Measurements from ENCODE around the gene DHPS. TPM values are rescaled to one million over a fixed set of nuclear protein-coding genes. Genes with fewer than 3 reads are reported as not detected.
"Not testable (repeated sequence)": the region's sequence is repeated elsewhere in the genome, so short reads cannot be mapped to it uniquely, and the experiment has no call there.

DHPS gene
- 64.3 and 68.4 TPM in 2 replicates for total RNA-seq
- long read RNA-seq, transcript DHPS-221 (8 exons, 1,176 nt): minor isoform, 9 of 138 reads
- long read RNA-seq, transcript DHPS-201 (9 exons, 1,363 nt): major isoform, 110 of 138 reads
- long read RNA-seq, partial matches to known transcripts: 0 of 138 reads
- long read RNA-seq, other reads (novel, unspliced or antisense): 17 of 138 reads

DNA sequence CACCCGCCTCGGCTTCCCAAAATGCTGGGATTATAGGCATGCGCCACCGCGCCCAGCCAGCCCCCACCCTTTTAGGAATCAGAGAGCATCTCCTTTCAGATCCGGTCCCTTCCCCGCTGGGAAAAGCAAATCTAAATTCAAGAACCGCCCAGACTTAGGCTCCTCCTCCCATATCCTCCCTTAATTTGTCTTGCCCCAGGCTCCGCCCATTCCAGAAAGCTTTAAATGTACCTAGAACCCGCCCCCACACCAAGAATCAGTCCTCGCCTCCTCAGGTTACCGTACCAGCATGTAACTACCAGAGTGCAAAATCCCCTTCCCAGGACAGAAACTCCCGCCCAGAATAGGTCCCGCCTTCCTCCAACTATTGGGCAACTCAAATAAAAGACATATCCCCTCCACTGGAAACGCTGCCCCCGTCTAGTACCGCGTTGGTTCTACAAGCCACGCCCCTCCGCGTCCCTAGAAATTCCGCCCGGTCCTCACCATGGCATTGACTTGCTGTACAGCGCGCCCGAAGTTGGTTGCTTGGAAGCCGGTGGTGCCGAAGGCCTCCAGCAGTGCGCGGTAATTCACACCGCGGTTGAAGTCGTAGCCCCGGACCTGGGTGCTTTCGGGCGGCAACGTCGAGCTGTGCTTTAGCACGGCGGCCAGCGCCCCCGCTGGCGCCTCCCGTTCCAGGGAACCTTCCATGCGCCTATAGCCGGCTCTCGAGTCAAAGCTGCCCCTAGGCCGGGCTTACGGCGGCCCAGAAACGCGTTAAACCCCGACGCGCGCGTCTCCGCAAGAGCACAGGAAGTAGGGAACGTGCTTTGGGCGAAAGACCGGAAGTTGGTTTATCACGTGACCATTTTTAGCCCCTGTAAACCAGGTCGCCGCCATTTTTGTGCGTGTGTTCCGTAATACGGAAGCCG is at the start of gene DHPS:
DHPS (minus strand) TSS at position 807 of the 914 bp plus-strand sequence; CDS start at position 693, 114 bp downstream.
- peak within 1 kb of the TSS; percentile 97 for H3K27ac Mint-ChIP-seq (ENCODE audit: unreplicated experiment)
- H3K4me3 Mint-ChIP-seq (ENCODE audit: unreplicated experiment): peak within 1 kb of the TSS; percentile 89
- H3K9me3 Mint-ChIP-seq (ENCODE audit: unreplicated experiment): no peaks in the 10 kb centered on the region
- H3K27me3 Mint-ChIP-seq (ENCODE audit: unreplicated experiment): no peaks in the 10 kb centered on the region
- H3K4me1 Mint-ChIP-seq (ENCODE audit: unreplicated experiment): peaks cover 11% of the 10 kb centered on the region
- TF ChIP-seq, protein P1, sequence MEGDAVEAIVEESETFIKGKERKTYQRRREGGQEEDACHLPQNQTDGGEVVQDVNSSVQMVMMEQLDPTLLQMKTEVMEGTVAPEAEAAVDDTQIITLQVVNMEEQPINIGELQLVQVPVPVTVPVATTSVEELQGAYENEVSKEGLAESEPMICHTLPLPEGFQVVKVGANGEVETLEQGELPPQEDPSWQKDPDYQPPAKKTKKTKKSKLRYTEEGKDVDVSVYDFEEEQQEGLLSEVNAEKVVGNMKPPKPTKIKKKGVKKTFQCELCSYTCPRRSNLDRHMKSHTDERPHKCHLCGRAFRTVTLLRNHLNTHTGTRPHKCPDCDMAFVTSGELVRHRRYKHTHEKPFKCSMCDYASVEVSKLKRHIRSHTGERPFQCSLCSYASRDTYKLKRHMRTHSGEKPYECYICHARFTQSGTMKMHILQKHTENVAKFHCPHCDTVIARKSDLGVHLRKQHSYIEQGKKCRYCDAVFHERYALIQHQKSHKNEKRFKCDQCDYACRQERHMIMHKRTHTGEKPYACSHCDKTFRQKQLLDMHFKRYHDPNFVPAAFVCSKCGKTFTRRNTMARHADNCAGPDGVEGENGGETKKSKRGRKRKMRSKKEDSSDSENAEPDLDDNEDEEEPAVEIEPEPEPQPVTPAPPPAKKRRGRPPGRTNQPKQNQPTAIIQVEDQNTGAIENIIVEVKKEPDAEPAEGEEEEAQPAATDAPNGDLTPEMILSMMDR (IDR thresholded peaks at IDR 0.05): no peak
- peak; percentile 95 for DNase-seq (ENCODE audit: extremely low spot score, unreplicated experiment)
- H3K36me3 Mint-ChIP-seq (ENCODE audit: unreplicated experiment): peaks cover 10% of the 10 kb centered on the region

DNA sequence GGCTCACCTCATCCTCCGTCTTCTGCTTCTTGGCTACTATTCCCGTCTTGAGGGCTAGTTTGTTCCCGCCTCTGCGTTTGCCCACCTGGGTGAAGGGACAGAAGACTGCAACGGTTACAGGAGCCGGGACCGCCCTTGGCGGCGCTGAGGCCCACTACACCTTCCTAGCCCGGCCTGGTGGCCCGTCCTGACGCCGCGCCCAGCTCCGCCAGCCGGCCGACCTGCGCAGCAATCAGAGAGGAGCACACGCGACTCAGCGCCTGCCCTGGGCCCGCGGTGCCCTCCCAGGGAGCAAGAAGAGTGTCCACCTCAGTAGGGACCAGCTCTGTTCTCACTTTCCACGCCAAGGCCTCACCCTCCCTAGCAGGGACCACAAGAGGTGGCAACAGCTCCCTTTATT is 49.7 kb upstream of the DHPS start:
- Mint-ChIP-seq H3K4me1 (ENCODE audit: unreplicated experiment) (peaks cover 23% of the 10 kb centered on the region), H3K27me3 (ENCODE audit: unreplicated experiment) (no peaks in the 10 kb centered on the region), H3K4me3 (ENCODE audit: unreplicated experiment) (no peak overlapping the region), H3K9me3 (ENCODE audit: unreplicated experiment) (no peaks in the 10 kb centered on the region), H3K27ac (ENCODE audit: unreplicated experiment) (no peak overlapping the region), H3K36me3 (ENCODE audit: unreplicated experiment) (peaks cover 19% of the 10 kb centered on the region)
- TF ChIP-seq, protein P1 (IDR thresholded peaks at IDR 0.05): no peak
- no peak for DNase-seq (ENCODE audit: extremely low spot score, unreplicated experiment)

DNA sequence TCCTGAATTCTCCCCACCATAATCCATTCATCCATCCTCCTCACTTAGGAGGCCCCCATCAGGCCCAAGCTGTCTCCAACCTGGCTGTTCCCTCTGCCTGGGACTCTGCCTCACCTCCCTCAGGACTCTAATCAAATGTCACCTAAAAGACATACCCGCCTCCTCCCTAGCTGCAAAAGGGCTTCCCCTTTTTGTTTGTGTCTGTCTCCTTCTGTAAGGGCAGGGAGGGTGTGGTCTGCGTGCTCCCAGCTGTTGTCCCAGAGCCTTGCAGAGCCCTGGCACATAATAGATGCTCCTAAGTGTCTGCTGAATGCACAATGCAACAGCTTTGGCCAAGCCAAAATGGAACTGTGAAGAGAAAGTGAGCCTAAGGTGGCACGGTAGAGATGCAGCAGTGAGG is 48.4 kb upstream of the DHPS start:
- no peak for DNase-seq (ENCODE audit: extremely low spot score, unreplicated experiment)
- Mint-ChIP-seq H3K36me3 (ENCODE audit: unreplicated experiment) (peaks cover 19% of the 10 kb centered on the region), H3K27ac (ENCODE audit: unreplicated experiment) (no peak overlapping the region), H3K27me3 (ENCODE audit: unreplicated experiment) (no peaks in the 10 kb centered on the region), H3K9me3 (ENCODE audit: unreplicated experiment) (no peaks in the 10 kb centered on the region), H3K4me3 (ENCODE audit: unreplicated experiment) (no peak overlapping the region), H3K4me1 (ENCODE audit: unreplicated experiment) (peaks cover 23% of the 10 kb centered on the region)
- TF ChIP-seq, protein P1 (IDR thresholded peaks at IDR 0.05): no peak

DNA sequence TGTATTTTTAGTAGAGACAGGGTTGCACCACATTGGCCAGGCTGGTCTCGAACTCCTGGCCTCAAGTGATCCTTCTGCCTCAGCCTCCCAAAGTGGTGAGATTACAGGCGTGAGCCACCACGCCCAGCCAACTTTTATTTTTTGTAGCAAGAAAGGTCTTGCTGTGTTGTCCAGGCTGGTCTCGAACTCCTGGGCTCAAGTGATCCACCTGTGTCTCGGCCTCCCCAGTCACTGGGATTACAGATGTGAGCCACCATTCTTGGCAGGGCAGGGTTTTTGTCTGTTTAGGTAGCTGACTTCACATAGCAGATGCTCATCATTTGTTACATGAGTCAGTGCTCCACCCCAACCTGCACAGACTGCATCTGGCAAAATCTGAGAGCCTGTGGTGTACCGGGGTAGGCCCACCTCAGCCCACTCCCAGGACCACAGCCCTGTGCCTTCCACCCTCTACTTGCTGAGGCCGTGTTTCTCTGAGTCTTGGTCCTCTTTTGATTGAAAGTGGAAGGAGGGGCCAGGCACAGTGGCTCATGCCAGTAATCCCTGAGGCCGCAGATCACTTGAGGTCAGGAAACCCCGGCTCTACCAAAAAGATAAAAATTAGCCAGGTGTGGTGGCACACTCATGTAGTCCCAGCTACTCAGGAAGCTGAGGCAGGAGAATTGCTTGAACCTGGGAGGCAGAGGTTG is 46.2 kb upstream of the DHPS start:
- Mint-ChIP-seq H3K4me1 (ENCODE audit: unreplicated experiment) (peaks cover 28% of the 10 kb centered on the region), H3K27me3 (ENCODE audit: unreplicated experiment) (no peaks in the 10 kb centered on the region), H3K4me3 (ENCODE audit: unreplicated experiment) (no peak overlapping the region), H3K9me3 (ENCODE audit: unreplicated experiment) (no peaks in the 10 kb centered on the region), H3K36me3 (ENCODE audit: unreplicated experiment) (peaks cover 19% of the 10 kb centered on the region), H3K27ac (ENCODE audit: unreplicated experiment) (no peak overlapping the region)
- TF ChIP-seq, protein P1 (IDR thresholded peaks at IDR 0.05): no peak
- no peak for DNase-seq (ENCODE audit: extremely low spot score, unreplicated experiment)

DNA sequence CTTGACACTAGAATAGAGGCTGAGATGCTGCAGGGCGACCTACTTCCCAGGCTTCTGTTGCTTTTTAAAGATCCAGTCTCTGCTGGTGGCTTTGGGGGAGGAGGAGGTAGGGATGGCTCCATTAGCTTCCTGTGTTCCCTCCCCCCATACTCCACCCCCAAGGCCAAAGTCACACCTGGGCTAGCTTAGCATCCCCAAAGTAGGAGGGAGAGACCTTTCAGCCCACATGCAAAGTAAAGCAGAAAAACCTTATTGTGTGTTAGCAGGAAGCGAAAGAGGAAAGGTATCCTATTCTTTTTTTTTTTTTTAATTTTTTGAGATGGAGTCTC is 45.3 kb upstream of the DHPS start:
- Mint-ChIP-seq H3K9me3 (ENCODE audit: unreplicated experiment) (no peaks in the 10 kb centered on the region), H3K4me3 (ENCODE audit: unreplicated experiment) (no peak overlapping the region), H3K36me3 (ENCODE audit: unreplicated experiment) (peaks cover 16% of the 10 kb centered on the region), H3K4me1 (ENCODE audit: unreplicated experiment) (peaks cover 23% of the 10 kb centered on the region), H3K27ac (ENCODE audit: unreplicated experiment) (no peak overlapping the region), H3K27me3 (ENCODE audit: unreplicated experiment) (no peaks in the 10 kb centered on the region)
- DNase-seq (ENCODE audit: extremely low spot score, unreplicated experiment): no peak
- TF ChIP-seq, protein P1 (IDR thresholded peaks at IDR 0.05): no peak

DNA sequence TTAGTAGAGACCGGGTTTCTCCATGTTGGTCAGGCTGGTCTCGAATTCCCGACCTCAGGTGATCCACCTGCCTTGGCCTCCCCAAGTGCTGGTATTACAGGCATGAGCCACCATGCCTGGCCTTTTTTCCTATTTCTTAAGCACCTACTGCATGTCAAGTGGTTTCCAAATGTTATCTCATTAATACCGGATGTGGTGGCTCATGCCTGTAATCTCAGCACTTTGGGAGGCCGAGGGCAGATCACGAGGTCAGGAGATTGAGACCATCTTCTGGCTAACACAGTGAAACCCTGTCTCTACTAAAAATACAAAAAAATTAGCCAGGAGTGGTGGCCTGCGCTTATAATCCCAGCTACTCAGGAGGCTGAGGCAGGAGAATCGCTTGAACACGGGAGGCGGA is 43.9 kb upstream of the DHPS start:
- not testable (repeated sequence) for H3K9me3 Mint-ChIP-seq (ENCODE audit: unreplicated experiment); H3K27me3 Mint-ChIP-seq (ENCODE audit: unreplicated experiment); H3K4me3 Mint-ChIP-seq (ENCODE audit: unreplicated experiment); H3K27ac Mint-ChIP-seq (ENCODE audit: unreplicated experiment); DNase-seq (ENCODE audit: extremely low spot score, unreplicated experiment)
- Mint-ChIP-seq H3K36me3 (ENCODE audit: unreplicated experiment) (peaks cover 15% of the 10 kb centered on the region), H3K4me1 (ENCODE audit: unreplicated experiment) (peaks cover 30% of the 10 kb centered on the region)
